HG02571 (cell line): ENCODE data around the gene KRT86.
"Not testable (repeated sequence)": the region's sequence is repeated elsewhere in the genome, so short reads cannot be mapped to it uniquely, and the experiment has no call there.

Experiments
- ATAC-seq: cut with Tn5 transposase; IDR thresholded peaks from one replicate; pipeline ENCODE4 v1.9.1; 2021; ENCODE audit warnings: mild to moderate bottlenecking, moderate library complexity; ENCODE audit not compliant: unreplicated experiment

The KRT86 gene

DNA sequence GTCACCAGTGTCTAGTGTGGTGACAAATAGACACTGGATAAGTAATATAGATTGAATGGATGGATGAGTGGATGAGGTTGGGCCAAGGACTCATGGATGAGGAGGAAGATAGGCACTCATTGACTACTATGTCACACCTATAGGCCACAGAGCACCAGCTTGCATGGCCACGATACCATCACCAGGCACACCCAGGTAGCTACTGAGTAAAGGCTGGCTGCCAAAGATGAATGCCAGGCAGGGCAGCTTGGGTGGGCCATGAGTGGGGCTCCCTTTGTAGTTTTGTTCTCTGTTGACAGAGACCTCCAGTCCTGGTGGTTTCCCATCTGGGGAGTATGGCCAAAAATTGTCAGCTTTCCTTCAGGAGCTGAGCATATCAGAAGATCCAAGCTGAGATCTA lies 57.9 kb downstream of the KRT86 start:
- no peak for ATAC-seq

DNA sequence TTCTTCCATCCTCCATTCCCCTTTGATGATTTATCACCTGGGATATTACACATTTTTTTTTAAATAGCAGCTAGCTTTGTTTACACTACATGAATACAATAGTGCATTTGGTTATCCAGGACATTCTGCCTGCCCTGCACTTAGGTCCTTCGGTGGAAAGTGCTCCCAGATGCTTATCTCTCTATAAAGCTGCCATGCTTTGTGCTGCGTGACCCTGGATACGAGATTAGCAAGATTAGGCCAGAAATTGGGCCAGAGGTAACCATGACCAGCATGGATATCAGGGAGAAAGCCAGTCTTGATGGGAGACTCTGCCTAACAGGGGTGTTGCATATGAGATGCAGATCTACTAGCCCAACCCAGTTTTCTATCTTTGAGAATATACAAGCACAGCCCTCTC lies 58.9 kb downstream of the KRT86 start:
- ATAC-seq = no peak

DNA sequence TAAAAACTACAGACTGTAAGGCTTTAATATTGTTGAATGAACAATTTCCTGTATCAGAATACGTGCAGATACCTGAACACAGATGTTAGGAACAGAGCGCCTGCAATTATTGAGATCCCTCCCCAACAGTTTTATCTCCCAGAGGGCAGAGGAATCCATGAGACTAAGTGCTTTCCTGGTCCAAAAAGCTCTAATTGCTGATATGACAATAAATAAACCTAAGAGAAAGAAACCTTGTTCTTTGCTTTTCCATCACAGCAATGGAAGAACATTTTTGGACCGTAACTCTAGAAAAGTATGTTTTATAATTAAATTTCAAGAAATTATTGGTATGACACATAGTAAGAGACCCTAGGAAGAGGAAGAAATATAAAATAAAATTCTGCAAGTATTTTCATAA lies 59.7 kb downstream of the KRT86 start:
- no peak for ATAC-seq

DNA sequence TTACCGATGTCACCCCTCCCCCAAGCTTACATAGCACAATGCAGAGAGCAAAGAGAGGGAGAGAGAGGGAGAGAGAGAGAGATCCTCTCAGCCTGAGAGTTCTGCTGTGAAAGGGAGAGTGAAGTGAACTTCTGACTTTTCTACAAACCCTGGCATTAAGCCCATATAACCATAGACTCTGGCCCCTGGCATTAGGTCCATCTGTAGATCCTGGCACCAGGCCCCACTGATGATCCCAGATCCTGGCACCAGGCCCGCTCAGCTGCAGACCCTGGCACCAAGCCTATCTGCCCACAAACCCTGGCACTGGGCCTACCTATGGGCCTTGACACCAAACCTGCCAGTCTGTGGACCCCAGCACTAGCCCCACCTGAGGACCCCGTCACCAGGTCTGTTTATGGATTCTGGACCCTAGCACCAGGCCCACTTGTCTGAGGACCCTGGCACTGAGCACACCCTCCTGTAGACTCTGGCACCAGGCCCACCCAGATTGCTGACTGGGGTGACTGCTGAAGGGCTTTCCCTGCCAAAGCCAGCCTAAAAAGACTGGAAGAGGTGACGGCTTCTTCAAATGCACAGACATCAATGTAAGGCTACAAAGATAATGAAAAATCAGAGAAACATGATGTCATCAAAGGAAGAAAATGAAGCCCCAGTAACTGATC lies 61.3 kb downstream of the KRT86 start:
- ATAC-seq = no peak

DNA sequence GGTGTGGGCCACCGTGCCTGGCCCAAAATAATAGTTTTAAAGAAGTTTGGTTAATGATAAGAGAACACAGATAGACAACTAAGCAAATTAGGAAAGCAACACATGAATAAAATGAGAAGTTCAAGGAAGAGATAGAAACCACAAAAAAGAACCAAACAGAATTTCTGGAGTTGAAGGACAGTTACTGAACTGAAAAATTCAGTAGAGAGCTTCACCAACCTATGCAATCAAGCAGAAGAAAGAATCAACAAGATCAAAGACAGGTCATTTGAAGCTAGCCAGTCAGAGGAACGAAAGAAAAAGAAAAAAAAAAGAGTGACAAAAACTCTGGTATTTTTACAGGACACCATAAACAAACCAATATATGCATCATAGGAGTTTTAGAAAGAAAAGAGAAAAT lies 62.2 kb downstream of the KRT86 start:
- no peak for ATAC-seq

- ATAC-seq = no peak
These were observed 62.6 kb downstream of the KRT86 start for GRCh38 chr12:52337054-52337453.

DNA sequence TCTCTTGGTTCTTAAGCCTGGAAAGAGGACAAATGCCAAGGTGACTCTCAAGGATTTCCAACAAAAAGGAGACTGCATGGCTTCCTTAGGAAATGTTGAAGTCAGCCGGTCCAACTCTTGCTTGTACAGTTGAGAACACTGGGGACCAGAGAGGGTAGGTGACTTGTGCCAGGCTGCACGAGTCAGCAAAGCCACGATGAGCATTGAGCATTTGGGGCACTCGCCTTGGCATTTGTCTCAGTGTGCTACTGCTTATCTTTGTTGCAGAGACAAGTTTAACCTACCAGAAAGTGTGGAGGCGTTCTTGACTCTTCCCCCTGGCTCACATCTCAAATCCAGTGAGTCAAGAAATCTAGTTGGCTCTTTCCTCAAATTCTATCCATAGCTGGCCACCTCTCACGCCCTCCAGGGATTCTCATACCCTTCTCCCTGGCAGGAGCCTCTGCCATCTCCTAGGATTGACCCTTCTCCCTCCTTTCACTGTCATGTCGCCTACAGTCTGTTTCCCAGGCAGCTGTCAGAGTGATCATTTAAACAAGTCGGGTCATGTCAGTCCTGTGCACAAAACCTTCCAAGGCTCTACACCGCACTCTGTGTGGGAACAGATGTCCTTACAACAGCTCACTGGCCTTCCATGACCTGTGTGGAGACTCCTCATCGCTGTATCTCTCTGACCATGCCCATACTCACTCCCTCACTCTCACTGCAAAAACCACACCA lies 64.0 kb downstream of the KRT86 start:
- ATAC-seq = no peak

DNA sequence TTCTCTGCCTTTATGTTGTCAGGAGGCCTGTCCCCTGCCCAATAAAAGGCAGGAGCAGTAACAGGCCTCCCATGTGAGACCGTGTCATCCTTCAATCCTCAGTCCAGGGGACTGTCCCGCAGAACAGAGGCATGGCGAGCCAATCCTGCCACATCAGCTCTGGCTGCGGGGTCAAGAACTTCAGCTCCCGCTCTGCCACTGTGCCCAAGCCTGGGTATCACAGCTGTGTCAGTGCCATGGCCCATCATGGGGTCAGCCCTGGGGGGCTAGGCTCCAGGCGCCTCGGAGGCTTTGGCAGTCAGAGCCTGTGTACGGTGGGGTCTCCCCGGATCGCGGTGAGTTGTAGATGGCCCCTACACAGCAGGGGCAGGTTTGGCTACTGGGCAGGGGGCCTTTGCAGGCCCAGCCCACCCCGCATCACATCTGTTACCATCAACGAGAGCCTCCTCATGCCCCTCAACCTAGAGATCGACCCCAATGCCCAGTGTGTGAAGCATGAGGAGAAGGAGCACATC lies 66.7 kb downstream of the KRT86 start:
- no peak for ATAC-seq

DNA sequence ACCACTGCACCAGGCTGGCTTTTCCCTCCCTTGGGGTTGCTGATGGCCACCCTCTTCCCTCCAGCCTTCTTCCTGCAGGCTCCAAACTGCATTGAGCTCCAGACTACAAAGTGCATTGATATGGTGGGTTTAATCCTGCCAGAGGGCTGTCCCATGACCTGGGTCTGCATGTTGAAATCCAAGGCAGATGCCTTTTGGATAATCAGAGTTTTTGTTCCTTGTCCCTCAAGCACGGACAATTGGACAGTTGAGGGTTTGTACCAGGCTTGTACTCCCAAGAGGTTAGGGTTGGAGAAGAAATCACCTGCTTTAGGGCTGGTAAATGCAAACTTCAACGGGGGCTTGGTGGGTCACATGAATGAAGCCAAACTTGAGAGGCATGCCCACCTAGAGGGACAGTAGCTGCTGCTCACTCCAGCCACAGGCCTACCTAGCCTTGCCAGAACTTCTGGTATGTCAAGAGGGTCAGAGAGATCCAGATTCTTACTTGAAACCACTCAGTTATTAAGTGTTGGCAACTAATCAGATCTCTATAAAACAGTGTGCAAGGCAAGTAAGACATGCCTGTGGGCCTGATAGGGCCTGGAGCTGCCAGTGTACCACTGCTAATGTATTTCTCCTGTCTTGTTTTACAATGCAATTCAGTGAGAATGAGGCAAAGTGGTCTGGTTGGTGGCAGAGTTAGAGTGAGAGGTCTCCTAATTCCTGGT lies 68.5 kb downstream of the KRT86 start:
- ATAC-seq = no peak

DNA sequence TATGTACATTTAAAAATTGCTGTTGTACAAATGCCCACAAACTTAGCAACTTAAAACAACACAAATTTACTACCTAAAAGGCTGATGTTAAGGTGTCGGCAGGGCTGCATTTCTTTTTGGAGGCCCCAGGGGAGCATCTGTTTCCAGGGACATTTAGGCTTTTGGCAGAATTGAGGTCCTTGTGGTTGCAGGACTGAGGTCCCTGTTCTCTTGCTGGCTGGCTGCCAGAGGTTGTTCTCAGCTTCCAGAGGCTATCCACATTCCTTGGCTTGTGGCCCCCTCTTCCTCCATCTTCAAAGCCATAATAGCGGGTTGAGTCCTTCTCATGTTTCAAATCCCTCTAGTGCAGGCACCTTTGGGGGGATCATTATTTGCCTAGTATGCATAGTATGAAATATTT lies 69.1 kb downstream of the KRT86 start:
- ATAC-seq = no peak

GRCh38 chr12:52344111-52344510 lies 69.7 kb downstream of the KRT86 start:
- ATAC-seq = no peak

DNA sequence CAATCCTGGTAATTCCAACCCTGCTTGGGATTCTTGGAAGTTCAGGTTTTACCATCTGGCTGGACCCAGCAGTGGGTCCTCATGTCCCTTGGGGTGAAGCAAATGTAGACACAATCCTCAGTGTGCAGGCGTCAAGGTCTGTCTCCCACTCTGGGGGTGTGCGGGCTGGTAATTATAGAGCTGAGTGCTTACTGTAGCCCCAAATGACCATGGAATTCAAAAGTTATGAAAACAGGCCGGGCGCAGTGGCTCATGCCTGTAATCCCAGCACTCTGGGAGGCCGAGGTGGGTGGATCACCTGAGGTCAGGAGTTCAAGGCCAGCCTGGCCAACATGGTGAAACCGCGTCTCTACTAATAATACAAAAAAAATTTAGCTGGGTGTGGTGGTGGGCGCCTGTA lies 70.6 kb downstream of the KRT86 start:
- not testable (repeated sequence) for ATAC-seq

DNA sequence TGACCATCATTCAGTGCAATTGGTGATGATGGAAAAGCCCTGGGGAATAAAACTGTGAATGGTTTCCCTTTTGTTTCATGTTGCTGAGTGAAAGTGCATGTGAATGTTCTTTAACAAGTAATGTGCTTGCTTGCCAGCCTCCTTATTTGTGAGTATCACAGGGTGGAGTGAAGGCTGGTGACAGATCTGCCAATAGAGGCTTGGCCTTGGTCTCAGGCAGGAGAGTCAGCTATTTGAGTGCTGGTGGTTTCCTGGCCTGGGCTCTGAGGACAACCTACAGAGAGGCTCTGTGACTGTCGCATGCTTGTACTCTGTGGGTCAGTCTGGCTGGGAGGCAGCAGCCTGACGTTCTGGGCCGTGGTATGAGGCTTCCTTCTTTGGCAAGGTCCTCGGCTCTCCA lies 72.1 kb downstream of the KRT86 start:
- no peak for ATAC-seq

GRCh38 chr12:52347016-52347415 lies 72.6 kb downstream of the KRT86 start:
- ATAC-seq = no peak

DNA sequence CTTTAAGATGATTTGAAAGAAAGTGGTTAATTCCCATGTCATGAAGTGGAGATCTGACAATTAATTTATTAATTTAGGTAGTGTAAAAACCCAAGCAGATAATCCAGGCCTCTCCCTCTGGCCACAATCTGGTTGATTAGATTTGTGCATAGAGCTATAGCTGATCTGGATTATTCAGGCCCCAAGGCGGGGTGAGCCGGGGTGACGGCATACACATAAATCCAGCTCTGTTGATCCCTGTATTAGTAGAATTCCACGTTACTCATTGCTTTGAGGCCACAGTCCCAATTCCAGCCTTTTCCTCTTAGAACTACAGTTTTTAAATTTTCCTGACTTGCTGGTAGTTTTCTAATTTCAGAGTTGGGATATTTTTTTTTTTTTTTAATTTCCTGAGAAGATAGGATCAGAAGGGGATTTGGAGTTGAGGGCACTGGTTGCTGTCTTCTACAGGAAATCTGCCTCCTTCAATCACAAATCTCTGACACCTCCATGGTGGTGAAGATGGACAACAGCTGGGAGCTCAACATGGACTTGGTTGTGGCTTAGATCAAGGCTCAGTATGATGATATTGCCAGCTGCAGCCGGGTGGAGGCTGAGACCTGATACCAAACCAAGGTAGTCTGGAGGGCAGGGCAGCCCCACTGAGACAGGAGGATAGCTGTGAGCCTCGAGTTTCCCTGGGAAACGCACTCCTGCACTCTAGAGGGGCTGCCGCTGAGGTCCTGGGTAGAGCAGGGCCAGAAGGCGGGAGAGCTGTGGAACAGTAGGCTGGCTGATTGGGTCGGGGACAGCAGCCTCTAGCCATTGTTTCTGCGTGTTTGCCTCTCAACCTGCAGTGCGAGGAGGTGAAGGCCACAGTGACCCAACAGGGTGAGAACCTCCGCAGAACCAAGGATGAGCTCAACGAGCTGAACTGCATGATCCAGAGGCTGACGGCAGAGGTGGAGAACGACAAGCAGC lies 73.4 kb downstream of the KRT86 start:
- no peak for ATAC-seq

DNA sequence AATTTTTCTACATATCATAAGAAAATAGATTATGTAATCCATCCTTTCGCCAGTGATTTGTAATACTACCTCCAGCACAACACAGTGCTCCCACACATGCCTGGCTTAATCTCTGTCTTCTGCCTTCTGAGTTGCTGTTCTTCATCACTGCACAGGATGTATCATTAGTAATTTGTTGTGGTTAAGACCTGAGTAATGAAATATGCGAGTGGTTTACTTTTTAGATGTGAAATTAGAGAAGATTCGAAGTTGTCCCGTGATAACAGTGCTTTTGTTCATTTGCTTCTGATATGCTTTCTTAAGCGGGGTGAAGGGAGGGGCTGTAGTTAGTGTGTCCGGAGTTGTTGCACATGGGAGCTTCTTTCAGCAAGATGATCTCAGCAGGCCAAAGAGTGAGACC lies 74.8 kb downstream of the KRT86 start:
- ATAC-seq = no peak

DNA sequence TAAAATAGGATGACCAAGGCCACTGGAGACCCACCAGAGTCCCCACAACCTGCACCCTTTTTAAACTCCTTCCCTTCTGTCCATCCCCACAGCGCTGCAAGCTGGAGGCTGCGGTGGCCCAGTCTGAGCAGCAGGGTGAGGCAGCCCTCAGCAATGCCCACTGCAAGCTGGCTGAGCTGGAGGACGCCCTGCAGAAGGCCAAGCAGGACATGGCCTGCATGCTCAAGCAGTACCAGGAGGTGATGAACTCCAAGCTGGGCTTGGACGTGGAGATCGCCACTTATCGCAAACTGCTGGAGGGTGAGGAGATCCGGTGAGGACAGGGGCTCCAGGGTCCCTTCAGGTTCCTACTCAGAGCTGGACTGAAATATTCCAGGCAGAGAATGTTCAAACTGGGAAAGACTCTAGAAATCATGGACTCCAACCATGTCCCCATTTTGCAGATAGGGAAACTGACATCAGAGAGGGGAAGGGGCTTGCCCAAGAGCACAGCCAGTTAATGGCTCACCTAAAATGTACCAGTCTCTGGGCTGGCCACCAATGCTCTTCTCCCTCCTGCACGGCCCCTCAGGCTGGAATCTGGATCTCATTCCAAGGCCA lies 75.7 kb downstream of the KRT86 start:
- no peak for ATAC-seq

DNA sequence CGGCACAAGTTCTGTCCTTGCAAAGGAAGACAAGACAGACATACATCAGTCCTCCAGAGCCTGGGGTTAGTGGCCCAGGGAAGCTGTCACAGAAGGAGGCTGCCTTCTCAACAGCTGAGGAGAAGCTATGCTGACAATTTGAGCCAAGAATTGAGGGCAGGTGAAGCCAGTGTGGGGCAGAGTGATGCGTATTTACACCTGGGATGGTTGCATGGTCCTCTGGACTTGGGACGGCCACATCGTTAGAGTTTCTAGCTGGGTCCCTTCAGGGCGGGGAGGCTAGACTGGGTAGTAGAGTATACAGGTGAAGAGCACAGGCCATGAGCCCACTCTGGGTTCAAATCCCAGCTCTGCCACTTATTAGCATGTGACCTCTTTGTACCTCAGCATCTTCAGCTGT lies 76.3 kb downstream of the KRT86 start:
- ATAC-seq = no peak

DNA sequence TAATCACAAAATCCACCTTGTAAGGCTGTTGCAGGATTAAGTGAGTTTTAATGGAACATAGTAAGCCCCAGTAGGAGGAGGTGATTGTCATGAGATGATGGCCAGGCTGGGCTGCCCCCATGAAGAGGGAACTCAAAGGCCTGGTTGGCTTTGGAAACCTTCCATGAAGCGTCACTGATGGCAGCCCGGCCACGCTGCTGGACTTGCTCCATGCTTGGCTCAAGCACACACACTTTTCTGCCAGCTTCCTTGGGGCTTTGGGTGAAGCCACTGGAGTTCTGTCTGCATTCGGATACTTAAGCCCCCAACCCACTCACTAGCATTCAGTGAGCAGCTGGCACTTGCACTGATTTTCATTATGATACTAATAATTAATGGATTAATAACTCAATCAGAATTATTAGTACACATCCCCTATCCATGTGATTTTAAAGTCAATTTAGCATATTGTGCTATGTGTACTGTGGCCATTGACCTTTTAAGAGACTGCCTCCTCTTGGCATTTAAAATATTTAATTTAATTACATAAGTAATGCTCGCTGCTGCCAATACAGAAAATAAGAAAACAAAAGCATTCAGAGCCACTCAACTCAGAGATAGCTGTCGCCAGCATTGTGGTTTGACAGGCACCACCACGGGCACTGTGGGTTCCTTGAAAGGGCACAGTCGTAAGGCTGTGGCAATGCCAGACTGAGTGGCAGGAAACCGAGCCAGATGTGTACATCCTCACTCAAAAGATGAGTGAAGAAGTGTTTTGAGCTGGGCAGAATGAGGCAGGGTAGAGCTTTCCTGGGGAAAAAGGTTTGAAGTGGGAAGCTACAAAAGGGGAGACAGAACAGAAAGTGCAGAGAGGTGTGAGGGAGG lies 77.0 kb downstream of the KRT86 start:
- no peak for ATAC-seq
